ENCODE measurements around the gene PROB1.
"Not testable (repeated sequence)": the region's sequence is repeated elsewhere in the genome, so short reads cannot be mapped to it uniquely, and the experiment has no call there.

PROB1 gene

GRCh38 chr5:139377226-139377625 lies 17.7 kb downstream of the PROB1 start:
- no peak for DNase-seq

DNA sequence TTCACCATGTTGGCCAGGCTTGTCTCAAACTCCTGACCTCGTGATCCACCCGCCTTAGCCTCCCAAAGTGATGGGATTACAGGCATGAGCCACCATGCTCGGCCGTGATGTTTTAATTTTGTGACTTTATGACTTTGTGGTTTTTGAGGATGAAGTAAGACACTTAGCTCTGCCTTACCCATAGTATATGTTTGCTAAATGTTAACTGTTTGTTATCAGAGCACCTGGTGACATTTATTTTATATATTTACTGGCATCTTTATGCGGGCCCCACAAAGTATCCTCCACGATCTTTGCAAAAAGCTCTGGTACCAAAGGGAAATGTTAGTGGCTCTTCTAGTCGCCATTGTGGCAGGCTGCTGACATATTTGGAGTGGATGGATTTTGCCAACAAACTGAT lies 18.5 kb downstream of the PROB1 start:
- no peak for DNase-seq

DNA sequence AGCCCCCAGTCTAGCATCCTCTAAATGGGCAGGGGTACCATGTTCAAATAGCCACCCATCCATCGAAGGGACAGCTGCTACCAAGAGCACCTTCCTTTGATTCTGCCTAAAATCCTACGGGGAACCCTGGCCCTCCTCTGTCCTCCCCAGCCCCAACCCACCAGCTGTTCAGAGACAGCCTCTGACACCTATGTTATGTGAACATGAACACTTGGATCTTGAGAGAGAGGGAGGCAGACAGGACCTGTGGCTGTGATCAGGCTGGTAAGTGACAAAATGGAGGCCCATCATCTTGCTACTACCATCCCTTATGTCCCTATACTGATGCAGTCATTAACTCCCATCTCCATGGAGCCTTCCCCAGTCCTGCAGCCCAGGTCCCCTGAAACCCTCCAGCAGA lies 20.0 kb downstream of the PROB1 start:
- DNase-seq = no peak

- peak in 1 of 2 donors; percentile 23 for DNase-seq
Observed at GRCh38 chr5:139371482-139372435, 23.1 kb downstream of the PROB1 start.

GRCh38 chr5:139369181-139369580 lies 25.7 kb downstream of the PROB1 start:
- DNase-seq = no peak

DNA sequence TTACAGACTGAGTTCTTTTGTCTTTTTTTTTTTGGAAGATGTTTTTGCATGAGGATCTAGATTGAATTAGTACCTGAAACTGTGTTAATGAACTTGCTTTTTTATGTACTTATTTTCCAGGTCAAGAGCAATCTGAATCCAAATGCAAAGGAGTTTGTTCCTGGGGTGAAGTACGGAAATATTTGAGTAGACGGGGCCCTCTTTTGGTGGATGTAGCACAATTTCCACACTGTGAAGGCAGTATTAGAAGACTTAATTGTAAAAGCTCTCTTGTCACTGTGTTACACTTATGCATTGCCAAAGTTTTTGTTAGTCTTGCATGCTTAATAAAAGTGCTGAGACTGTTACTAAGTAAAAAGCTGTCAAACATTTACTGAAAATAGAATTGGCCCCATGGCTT lies 26.3 kb downstream of the PROB1 start:
- DNase-seq = no peak

DNA sequence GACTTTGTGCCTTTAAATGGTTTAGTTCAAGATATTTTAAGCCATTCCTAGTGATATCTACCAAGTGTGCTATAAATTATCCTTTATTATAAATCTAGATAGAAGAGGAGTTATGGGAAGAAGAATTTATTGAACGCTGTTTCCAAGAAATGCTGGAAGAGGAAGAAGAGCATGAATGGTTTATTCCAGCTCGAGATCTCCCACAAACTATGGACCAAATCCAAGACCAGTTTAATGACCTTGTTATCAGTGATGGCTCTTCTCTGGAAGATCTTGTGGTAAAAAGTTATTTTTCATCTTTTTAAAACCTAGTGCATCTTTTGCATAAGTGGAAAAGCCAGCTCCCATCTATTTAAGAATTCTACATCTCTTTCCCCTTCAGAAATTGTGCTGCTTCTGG lies 30.4 kb downstream of the PROB1 start:
- no peak for DNase-seq

GRCh38 chr5:139363937-139364336 lies 31.0 kb downstream of the PROB1 start:
- DNase-seq = no peak

DNA sequence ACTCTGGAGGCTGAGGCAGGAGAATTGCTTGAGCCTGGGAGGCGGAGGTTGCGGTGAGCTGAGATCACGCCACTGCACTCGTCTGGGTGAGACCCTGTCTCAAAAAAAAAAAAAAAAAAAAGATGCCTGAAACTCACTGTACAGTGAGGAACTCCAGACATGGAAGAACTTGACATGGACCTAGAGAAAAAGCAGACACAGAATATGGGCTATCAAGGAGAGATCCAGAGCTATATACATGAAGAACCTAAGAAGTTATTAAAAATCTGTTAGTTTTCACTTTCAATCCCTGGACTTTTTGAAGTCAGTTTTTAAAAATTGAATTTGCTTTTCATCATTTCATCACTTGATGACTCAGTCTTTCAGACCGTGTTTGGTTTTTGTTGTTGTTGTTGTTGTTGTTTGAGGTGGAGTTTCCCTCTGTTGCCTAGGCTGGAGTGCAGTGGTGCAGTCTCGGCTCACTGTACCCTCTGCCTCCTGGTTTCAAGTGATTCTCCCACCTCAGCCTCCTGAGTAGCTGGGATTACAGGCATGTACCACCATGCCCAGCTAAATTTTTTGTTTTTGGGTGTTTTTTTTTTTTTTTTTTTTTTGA lies 33.0 kb downstream of the PROB1 start:
- DNase-seq = no peak

DNA sequence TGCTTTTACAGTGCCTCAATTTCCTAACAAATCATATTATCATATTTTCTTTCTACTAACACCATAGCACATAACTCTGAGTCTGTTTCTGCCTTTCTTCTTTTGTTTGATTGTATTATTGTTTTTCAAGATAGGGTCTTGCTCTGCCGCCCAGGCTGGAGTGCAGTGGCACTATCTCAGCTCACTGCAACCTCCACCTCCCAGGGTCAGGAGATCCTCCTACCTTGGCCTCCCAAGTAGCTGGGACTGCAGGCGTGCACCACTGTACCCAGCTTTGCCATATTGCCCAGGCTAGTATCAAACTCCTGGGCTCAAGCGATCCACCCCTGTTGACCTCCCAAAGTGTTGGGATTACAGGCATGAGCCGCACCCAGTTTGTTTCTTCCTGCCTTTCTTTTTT lies 34.5 kb downstream of the PROB1 start:
- DNase-seq = no peak

GRCh38 chr5:139358064-139358463 lies 36.8 kb downstream of the PROB1 start:
- DNase-seq = no peak

DNA sequence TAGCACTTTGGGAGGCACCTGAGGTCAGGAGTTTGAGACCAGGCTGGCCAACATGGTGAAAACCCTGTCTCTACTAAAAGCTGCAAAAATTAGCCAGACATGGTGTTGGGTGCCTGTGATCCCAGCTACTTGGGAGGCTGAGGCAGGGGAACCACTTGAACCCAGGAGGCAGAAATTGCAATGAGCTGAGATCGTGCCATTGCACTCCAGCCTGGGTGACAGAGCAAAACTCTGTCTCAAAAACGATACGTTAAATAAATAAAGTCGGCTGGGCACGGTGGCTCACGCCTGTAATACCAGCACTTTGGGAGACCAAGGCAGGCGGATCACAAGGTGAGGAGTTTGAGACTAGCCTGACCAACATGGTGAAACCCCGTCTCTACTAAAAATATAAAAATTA lies 39.0 kb downstream of the PROB1 start:
- DNase-seq = not testable (repeated sequence)

GRCh38 chr5:139354186-139354585 lies 40.7 kb downstream of the PROB1 start:
- DNase-seq = no peak

- DNase-seq = not testable (repeated sequence)
Observed at GRCh38 chr5:139347863-139348262, 47.0 kb downstream of the PROB1 start.

- not testable (repeated sequence) for DNase-seq
Observed at GRCh38 chr5:139345442-139345841, 49.5 kb downstream of the PROB1 start.

- no peak for DNase-seq
Observed at GRCh38 chr5:139344177-139344576, 50.7 kb downstream of the PROB1 start.

DNA sequence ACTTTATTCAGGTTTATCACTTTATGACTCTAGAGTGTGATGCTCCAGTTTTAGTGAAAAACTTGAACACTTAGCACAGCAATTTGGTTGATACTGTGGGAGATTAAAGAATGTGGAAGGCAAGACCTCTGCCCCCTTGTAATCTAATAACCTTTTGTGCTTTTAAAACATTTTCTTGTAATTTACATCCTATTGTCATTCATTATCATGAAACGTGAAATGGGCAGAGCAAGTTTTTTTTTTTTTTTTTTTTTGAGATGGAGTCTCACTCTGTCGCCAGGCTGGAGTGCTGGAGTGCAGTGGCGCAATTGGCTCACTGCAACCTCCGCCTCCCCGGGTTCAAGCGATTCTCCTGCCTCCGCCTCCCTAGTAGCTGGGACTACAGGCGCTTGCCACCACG lies 51.4 kb downstream of the PROB1 start:
- no peak for DNase-seq

DNA sequence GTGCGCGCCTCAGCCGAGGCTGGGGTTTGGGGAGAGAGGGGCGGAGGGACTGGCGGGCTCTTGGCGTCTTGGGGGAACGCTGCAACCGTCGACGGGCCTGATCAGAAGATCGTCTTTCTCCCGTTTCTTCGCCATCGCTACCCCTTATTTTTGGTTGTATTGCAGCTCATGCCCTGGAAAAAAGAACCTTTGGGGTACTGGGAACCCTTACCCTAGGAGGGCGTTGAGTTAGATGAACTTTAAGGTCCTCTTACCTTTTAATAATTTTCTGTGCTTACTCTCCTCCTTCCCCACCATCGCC lies 52.5 kb downstream of the PROB1 start:
- DNase-seq = no peak

GRCh38 chr5:139341689-139342422 lies 53.0 kb downstream of the PROB1 start, which contains the start of gene PAIP2:
PAIP2 (plus strand) TSS chr5:139341854; CDS start chr5:139363785, 21,931 bp downstream.
- peak; percentile 95 to 96 for DNase-seq

DNA sequence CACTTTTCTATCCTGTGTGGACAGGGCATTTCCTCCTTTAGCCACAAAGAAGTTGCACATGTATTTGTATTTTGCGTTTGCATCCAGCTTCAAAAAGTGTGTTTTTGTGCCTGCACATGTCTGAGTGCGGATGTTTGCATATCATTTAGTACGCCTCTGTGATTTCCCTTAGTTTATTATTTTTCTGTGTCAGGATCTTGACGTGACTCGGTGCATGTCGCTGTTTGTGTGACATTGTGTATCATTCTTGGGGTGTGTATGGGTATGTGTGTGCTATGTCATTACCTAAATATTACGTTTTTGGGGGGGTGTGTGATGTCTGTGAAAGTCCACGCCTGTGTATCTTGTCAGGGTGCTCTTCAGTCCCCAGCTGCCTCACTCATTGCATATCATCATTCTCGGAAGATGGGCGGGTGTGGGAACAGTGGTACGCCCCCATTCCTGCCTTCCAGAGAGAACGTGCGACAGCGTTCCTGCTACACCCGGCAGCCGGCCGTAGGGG lies 53.7 kb downstream of the PROB1 start:
- DNase-seq = no peak

Measured in inflammatory macrophage (primary cell).